SK-N-MC (cell line): ENCODE measurements around the gene ZC3H7B.

Experiments
- DNase-seq: peaks from one replicate; pipeline ENCODE4 v3.0.0-alpha.2; 2011; ENCODE audit warnings: low read depth, low spot score
- H3K27ac ChIP-seq: fragments of 200-600 bp; sonication (generic); 2 replicates; pipeline ENCODE4 v1.5.1; 2016; ENCODE audit warnings: mixed run types
- H3K36me3 ChIP-seq: fragments of 200-600 bp; sonication (generic); 2 replicates; pipeline ENCODE4 v1.6.1; 2017; ENCODE audit warnings: antibody characterized with exemption, low read length, mixed read lengths; ENCODE audit not compliant: insufficient read depth
- H3K4me3 ChIP-seq: fragments of 200-600 bp; sonication (generic); 2 replicates; pipeline ENCODE4 v1.5.1; 2016
- H3K9ac ChIP-seq: fragments of 200-600 bp; sonication (generic); 2 replicates; pipeline ENCODE4 v1.8.0; 2017; ENCODE audit warnings: mixed run types, mixed read lengths; ENCODE audit not compliant: insufficient read length
- H3K9me3 ChIP-seq: fragments of 200-600 bp; sonication (generic); 2 replicates; pipeline ENCODE4 v1.6.1; 2017; ENCODE audit warnings: low read depth, mild to moderate bottlenecking, antibody characterized with exemption, low read length, moderate library complexity, mixed read lengths
- EZH2 ChIP-seq: fragments of 200-600 bp; sonication (generic); IDR thresholded peaks from one replicate; pipeline ENCODE4 v1.6.1; 2017; ENCODE audit warnings: antibody characterized with exemption
- FOXP2 ChIP-seq: optimal IDR thresholded peaks from 2 replicates; pipeline ENCODE3; 2011; ENCODE audit warnings: mild to moderate bottlenecking, moderate library complexity; ENCODE audit not compliant: insufficient read depth; ENCODE audit errors: extremely low read length, control extremely low read depth
- POLR2AphosphoS5 ChIP-seq: IDR thresholded peaks from 2 replicates; pipeline ENCODE4 v1.6.1; 2012; ENCODE audit warnings: mild to moderate bottlenecking, low read depth, low read length, borderline replicate concordance

ZC3H7B gene

GRCh38 chr22:41343717-41344116 is 42.4 kb downstream of the ZC3H7B start:
- no peak overlapping the region for H3K27ac ChIP-seq
- peaks cover 19% of the 10 kb centered on the region; the same call in 1 of the 2 replicates for H3K36me3 ChIP-seq
- no peaks in the 10 kb centered on the region for H3K9me3 ChIP-seq
- no peak overlapping the region for H3K9ac ChIP-seq
- no peak for DNase-seq
- H3K4me3 ChIP-seq, result no peak overlapping the region
- no peak for TF ChIP-seq FOXP2
- no peak for TF ChIP-seq EZH2
- TF ChIP-seq POLR2AphosphoS5, result no peak

- Histone ChIP-seq H3K36me3 (peaks cover 22% of the 10 kb centered on the region; the same call in 1 of the 2 replicates), H3K4me3 (no peak overlapping the region), H3K27ac (no peak overlapping the region; the same call in 1 of the 2 replicates), H3K9ac (no peak overlapping the region), H3K9me3 (no peaks in the 10 kb centered on the region)
- no peak for DNase-seq
- no peak for TF ChIP-seq POLR2AphosphoS5
- TF ChIP-seq EZH2, result no peak
- no peak for TF ChIP-seq FOXP2
Measured at GRCh38 chr22:41344189-41344788, 43.0 kb downstream of the ZC3H7B start.

- H3K36me3 ChIP-seq, result peaks cover 33% of the 10 kb centered on the region; the same call in 1 of the 2 replicates
Measured at GRCh38 chr22:41345807-41346335, 44.5 kb downstream of the ZC3H7B start.

GRCh38 chr22:41347066-41347859 is 45.9 kb downstream of the ZC3H7B start:
- TF ChIP-seq POLR2AphosphoS5, result no peak
- no peak for TF ChIP-seq FOXP2
- no peak for TF ChIP-seq EZH2
- Histone ChIP-seq H3K4me3 (no peak overlapping the region), H3K27ac (no peak overlapping the region), H3K9ac (no peak overlapping the region), H3K9me3 (no peaks in the 10 kb centered on the region), H3K36me3 (peaks cover 42% of the 10 kb centered on the region; the same call in 1 of the 2 replicates)
- no peak for DNase-seq

More at GRCh38 chr22:41345807-41346335, 44.5 kb downstream of the ZC3H7B start:
- no peak overlapping the region for H3K9ac ChIP-seq
- no peaks in the 10 kb centered on the region for H3K9me3 ChIP-seq
- DNase-seq, result no peak
- no peak overlapping the region for H3K27ac ChIP-seq
- TF ChIP-seq FOXP2 (no peak), EZH2 (no peak), POLR2AphosphoS5 (no peak)
- no peak overlapping the region for H3K4me3 ChIP-seq

- Histone ChIP-seq H3K9ac (no peak overlapping the region), H3K9me3 (no peaks in the 10 kb centered on the region), H3K4me3 (no peak overlapping the region), H3K36me3 (peaks cover 42% of the 10 kb centered on the region; the same call in 1 of the 2 replicates), H3K27ac (no peak overlapping the region)
- no peak for DNase-seq
- TF ChIP-seq POLR2AphosphoS5, result no peak
- no peak for TF ChIP-seq FOXP2
- no peak for TF ChIP-seq EZH2
Measured at GRCh38 chr22:41348964-41349484, 47.7 kb downstream of the ZC3H7B start.

- H3K36me3 ChIP-seq, result peaks cover 42% of the 10 kb centered on the region; the same call in 1 of the 2 replicates
Measured at GRCh38 chr22:41350087-41350486, 48.8 kb downstream of the ZC3H7B start.

GRCh38 chr22:41351011-41351410 is 49.7 kb downstream of the ZC3H7B start:
- Histone ChIP-seq H3K36me3 (peaks cover 50% of the 10 kb centered on the region; the same call in 1 of the 2 replicates), H3K4me3 (no peak overlapping the region), H3K27ac (no peak overlapping the region), H3K9ac (no peak overlapping the region), H3K9me3 (no peaks in the 10 kb centered on the region)
- no peak for TF ChIP-seq EZH2
- no peak for TF ChIP-seq POLR2AphosphoS5
- no peak for TF ChIP-seq FOXP2
- no peak for DNase-seq

More at GRCh38 chr22:41350087-41350486, 48.8 kb downstream of the ZC3H7B start:
- no peak overlapping the region for H3K4me3 ChIP-seq
- DNase-seq, result no peak
- H3K9me3 ChIP-seq, result no peaks in the 10 kb centered on the region
- no peak overlapping the region for H3K27ac ChIP-seq
- no peak overlapping the region for H3K9ac ChIP-seq
- TF ChIP-seq EZH2 (no peak), POLR2AphosphoS5 (no peak)

GRCh38 chr22:41352058-41352457 is 50.7 kb downstream of the ZC3H7B start:
- H3K36me3 ChIP-seq, result peaks cover 50% of the 10 kb centered on the region; the same call in 1 of the 2 replicates
- no peak overlapping the region for H3K9ac ChIP-seq
- H3K4me3 ChIP-seq, result no peak overlapping the region
- TF ChIP-seq POLR2AphosphoS5, result no peak
- no peak for TF ChIP-seq EZH2
- no peak for TF ChIP-seq FOXP2
- no peaks in the 10 kb centered on the region for H3K9me3 ChIP-seq
- no peak overlapping the region for H3K27ac ChIP-seq
- no peak for DNase-seq
